ENCODE results near the gene CTSE. TPM values are rescaled to one million over a fixed set of nuclear protein-coding genes. Genes with fewer than 3 reads are reported as not detected.

Gene CTSE
- total and polyA plus RNA-seq, 9 of the 15 experiments (the other 6 are each of a cell fraction or from before 2014, with no cell fraction given): 0.04 to 0.18 (median 0.09) TPM; not detected in 4

GRCh38 chr1:206049919-206050600, 26.4 kb upstream of the CTSE start (continued):
- no peak for TF ChIP-seq ELK3 (CRISPR knock-in tag; IDR thresholded peaks at IDR 0.05)
- no peak for TF ChIP-seq MBD2 (IDR thresholded peaks at IDR 0.05; ENCODE audit: borderline replicate concordance, low read depth)
- TF ChIP-seq HMG20B (CRISPR knock-in tag; IDR thresholded peaks at IDR 0.05): no peak

GRCh38 chr1:206049293-206049692, 25.6 kb upstream of the CTSE start:
- no peak overlapping the region for H3K4me3 ChIP-seq
- H3K9me3 ChIP-seq (replicated peaks; ENCODE audit: control insufficient read depth, insufficient read depth, low read depth, low read length): no peaks in the 10 kb centered on the region
- H3K4me1 ChIP-seq (replicated peaks in 1 of 2; ENCODE audit: control insufficient read depth in 2 of 2, insufficient read depth in 2 of 2, low read length in 2 of 2): no peaks in the 10 kb centered on the region
- POLR2A ChIA-PET: no interaction called here
- no peak overlapping the region for H3K27ac ChIP-seq (ENCODE audit: extremely low read depth, low read depth, low read length)
- FAIRE-seq (no peak), ATAC-seq (no peak), DNase-seq (ENCODE audit: extremely low read depth in 1 of 4, low spot score in 3 of 4) (no peak)
- intact Hi-C loops (cut with micrococcal nuclease) (no loop called here), in situ Hi-C loops (cut with MboI) (no loop called here)
- TF ChIP-seq STAT6 (CRISPR knock-in tag; IDR thresholded peaks at IDR 0.05) (no peak), ZNF740 (CRISPR knock-in tag; IDR thresholded peaks at IDR 0.05) (no peak), ZNF740 (tag; IDR thresholded peaks at IDR 0.05) (no peak), ARID3A (IDR thresholded peaks at IDR 0.05; ENCODE audit: borderline replicate concordance, low read depth, low read length) (no peak), HBP1 (CRISPR knock-in tag; IDR thresholded peaks at IDR 0.05) (no peak)
- H2AFZ ChIP-seq (ENCODE audit: low read depth, low read length): no peak overlapping the region
- no TSS peak for BruUV-seq (replicated peaks)
- no peaks in the 10 kb centered on the region for H3K36me3 ChIP-seq (ENCODE audit: control insufficient read depth, insufficient read depth, low read length)
- CTCF ChIA-PET (ENCODE audit: low intra/inter-chr PET ratio): no interaction called here
- H3K4me2 ChIP-seq (ENCODE audit: insufficient read depth, low read length): no peak overlapping the region
- H3K27me3 ChIP-seq (ENCODE audit: control insufficient read depth in 2 of 2, insufficient read depth in 2 of 2, low read length in 2 of 2): peaks cover 26 to 44% of the 10 kb centered on the region in 2 experiments
- H3K9me1 ChIP-seq (ENCODE audit: control insufficient read depth, insufficient read depth, low read length): no peaks in the 10 kb centered on the region
- no peak overlapping the region for H3K9ac ChIP-seq (ENCODE audit: insufficient read depth in 1 of 2, low read depth in 2 of 2, low read length in 2 of 2)
- H4K20me1 ChIP-seq (replicated peaks; ENCODE audit: control insufficient read depth, insufficient read depth, low read length): no peaks in the 10 kb centered on the region
- no peaks in the 10 kb centered on the region for H3K79me2 ChIP-seq (ENCODE audit: control insufficient read depth, insufficient read depth, low read length)
